Cardiac muscle cell (in vitro differentiated cells and primary cell): Measurements from ENCODE around the gene ATP5F1E. TPM values are rescaled to one million over a fixed set of nuclear protein-coding genes. Genes with fewer than 3 reads are reported as not detected.

Experiments used
- DNase-seq, 2 donors: peaks; one replicate each; pipeline versions ENCODE4 v3.0.0 to v3.0.0-alpha.2; 2010 to 2017; ENCODE audit warnings: low read depth in 1 of 2, low spot score in 1 of 2
- H3K27ac ChIP-seq: fragments of 200-600 bp; sonication (generic); 2 replicates; pipeline ENCODE4 v1.5.1; 2016
- H3K27me3 ChIP-seq: fragments of 200-600 bp; sonication (generic); 2 replicates; pipeline ENCODE4 v1.6.0; 2016; ENCODE audit warnings: control low read depth
- H3K36me3 ChIP-seq: fragments of 200-600 bp; sonication (generic); 2 replicates; pipeline ENCODE4 v1.5.1; 2016; ENCODE audit warnings: control low read depth
- H3K4me1 ChIP-seq: fragments of 200-600 bp; sonication (generic); 2 replicates; pipeline ENCODE4 v1.8.1; 2017; ENCODE audit warnings: low read depth, mild to moderate bottlenecking, mixed run types
- H3K4me3 ChIP-seq: fragments of 200-600 bp; sonication (generic); 2 replicates; pipeline ENCODE4 v1.5.1; 2016; ENCODE audit warnings: mild to moderate bottlenecking
- H3K9me3 ChIP-seq: fragments of 200-600 bp; sonication (generic); 2 replicates; pipeline ENCODE4 v1.5.1; 2017; ENCODE audit warnings: low read depth, mild to moderate bottlenecking, control low read depth
- polyA plus RNA-seq: library from polyadenylated mRNA; unstranded; fragments of >200 nt; fragmentation: Nextera tagmentation; extraction: Ambion mirVana; gene quantifications from 2 replicates; pipeline ENCODE4 v1.2.1, GENCODE V29; 2016
- total RNA-seq: library from RNA; depleted of rRNA; stranded (reverse); fragments of >200 nt; gene quantifications from 2 replicates; pipeline ENCODE4 v1.2.3, GENCODE V29; 2016
- TF ChIP-seq, protein P1 (sequence below): IDR thresholded peaks from 2 replicates; pipeline ENCODE4 v1.5.1; 2012; ENCODE audit warnings: low read depth, mild to moderate bottlenecking, low read length

ATP5F1E gene
- total and polyA plus RNA-seq, 2 experiments from 2014 or later, result 17.9 to 281 TPM

DNA sequence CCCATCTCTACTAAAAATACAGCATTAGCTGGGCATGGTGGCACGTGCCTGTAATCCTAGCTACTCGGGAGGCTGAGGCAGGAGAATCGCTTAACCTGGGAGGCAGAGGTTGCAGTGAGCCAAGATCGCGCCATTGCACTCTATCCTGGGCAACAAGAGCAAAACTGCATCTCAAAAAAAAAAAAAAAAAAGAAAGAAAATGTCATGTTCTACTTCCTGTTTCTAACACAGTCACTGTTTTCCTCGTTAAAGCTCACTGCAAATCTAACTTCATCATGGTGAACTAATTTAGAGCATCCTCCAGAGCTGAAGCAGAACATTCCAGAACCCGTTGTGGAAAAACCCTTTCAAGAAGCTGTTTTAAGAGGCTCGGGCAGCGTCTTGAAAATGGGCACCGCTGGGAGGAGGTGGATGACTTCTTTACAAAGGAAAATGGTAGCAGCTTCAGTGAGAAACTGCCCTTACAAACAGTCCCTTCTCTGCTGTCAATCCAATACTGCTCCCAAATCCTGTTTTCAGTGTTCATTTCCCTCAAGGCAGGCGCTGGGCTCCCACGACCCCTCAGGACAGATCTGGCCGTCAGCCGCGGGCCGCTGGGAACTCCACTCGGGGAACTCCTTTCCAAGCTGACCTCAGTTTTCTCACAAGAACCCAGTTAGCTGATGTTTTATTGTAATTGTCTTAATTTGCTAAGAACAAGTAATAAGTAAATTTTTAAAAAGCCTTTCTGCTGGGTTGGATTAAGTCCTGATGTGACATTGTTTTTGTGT lies 37.6 kb downstream of the ATP5F1E start:
- Histone ChIP-seq H3K27ac (peak overlapping the region; percentile 48), H3K27me3 (no peaks in the 10 kb centered on the region), H3K4me3 (no peak overlapping the region), H3K9me3 (no peaks in the 10 kb centered on the region), H3K4me1 (no peaks in the 10 kb centered on the region), H3K36me3 (peaks cover 59% of the 10 kb centered on the region)
- DNase-seq, result no peak
- TF ChIP-seq, protein P1, sequence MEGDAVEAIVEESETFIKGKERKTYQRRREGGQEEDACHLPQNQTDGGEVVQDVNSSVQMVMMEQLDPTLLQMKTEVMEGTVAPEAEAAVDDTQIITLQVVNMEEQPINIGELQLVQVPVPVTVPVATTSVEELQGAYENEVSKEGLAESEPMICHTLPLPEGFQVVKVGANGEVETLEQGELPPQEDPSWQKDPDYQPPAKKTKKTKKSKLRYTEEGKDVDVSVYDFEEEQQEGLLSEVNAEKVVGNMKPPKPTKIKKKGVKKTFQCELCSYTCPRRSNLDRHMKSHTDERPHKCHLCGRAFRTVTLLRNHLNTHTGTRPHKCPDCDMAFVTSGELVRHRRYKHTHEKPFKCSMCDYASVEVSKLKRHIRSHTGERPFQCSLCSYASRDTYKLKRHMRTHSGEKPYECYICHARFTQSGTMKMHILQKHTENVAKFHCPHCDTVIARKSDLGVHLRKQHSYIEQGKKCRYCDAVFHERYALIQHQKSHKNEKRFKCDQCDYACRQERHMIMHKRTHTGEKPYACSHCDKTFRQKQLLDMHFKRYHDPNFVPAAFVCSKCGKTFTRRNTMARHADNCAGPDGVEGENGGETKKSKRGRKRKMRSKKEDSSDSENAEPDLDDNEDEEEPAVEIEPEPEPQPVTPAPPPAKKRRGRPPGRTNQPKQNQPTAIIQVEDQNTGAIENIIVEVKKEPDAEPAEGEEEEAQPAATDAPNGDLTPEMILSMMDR, result no peak

DNA sequence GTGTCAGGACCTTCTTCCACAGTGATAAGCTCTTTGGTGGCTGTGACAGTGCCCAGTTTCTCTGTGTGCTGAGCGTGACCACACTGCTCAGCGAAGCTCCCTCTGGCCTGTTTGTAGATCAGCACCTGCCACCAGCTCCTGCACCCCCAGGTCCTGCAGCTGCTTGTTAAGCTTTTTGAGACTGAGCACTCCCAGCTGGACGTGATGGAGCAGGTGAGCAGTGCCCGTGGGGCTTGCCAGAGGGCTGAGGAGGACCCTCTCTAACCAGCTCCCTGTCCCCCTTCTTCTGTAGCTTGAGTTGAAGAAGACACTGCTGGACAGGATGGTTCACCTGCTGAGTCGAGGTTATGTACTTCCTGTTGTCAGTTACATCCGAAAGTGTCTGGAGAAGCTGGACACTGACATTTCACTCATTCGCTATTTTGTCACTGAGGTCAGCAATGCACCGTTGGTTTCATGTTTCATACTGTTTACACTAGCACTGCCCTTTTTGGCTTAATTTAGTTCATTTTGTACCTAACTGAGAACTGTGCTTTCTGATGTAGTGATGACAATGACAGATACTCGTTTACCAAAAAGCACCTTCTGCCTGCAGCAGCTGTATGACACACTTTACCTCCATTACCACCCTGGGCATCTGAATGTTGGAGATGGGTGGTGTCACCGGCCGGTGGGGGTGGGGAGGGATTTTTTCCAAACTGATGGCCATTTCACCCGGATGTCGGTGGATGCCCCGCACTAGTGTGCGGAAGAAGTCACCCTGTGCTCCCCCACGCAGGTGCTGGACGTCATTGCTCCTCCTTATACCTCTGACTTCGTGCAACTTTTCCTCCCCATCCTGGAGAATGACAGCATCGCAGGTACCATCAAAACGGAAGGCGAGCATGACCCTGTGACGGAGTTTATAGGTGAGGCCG lies 38.5 kb downstream of the ATP5F1E start:
- no peaks in the 10 kb centered on the region for H3K27me3 ChIP-seq
- H3K4me3 ChIP-seq, result no peak overlapping the region
- no peak overlapping the region for H3K27ac ChIP-seq
- H3K4me1 ChIP-seq, result no peaks in the 10 kb centered on the region
- TF ChIP-seq, protein P1, result no peak
- H3K9me3 ChIP-seq, result no peaks in the 10 kb centered on the region
- H3K36me3 ChIP-seq, result peaks cover 69% of the 10 kb centered on the region
- DNase-seq, result no peak

DNA sequence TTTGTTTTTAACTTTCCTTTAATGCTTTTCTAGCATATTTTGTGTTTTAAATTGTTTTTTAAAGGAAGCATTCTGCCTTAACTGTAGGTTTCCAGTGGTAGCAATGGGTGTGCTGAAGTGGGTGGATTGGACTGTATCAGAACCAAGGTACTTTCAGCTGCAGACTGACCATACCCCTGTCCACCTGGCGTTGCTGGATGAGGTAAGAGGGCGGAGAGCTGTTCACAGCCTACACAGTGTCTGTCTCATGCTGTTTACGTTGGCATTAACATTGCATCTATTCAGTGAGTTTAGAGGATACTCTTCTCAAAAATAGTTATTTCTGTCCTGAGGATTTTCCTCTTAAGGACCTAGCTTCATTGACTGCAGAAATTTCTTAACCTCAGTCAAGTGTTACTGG lies 39.2 kb downstream of the ATP5F1E start:
- H3K27me3 ChIP-seq, result no peaks in the 10 kb centered on the region
- no peaks in the 10 kb centered on the region for H3K9me3 ChIP-seq
- H3K27ac ChIP-seq, result no peak overlapping the region
- no peak overlapping the region for H3K4me3 ChIP-seq
- no peaks in the 10 kb centered on the region for H3K4me1 ChIP-seq
- no peak for DNase-seq
- TF ChIP-seq, protein P1, result no peak
- peaks cover 76% of the 10 kb centered on the region for H3K36me3 ChIP-seq

DNA sequence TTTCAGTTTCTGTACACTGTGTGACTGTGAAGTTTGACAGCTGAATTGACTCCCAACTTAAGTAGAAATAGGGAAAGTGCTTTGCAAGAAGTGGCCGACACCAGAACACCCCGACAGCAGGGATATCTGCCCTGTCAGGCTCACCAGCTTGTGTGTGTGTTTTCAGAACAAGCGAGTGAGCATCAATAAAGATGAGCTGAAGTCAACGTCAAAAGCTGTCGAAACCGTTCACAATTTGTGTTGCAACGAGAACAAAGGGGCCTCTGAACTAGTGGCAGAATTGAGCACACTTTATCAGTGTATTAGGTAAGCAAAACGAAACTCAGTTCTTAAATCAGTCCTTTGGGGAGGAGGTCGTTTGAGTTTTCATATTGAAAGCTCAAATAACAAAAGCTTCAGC lies 40.4 kb downstream of the ATP5F1E start:
- TF ChIP-seq, protein P1, result no peak
- no peak overlapping the region for H3K4me3 ChIP-seq
- peak in 1 of 2 donors; percentile 33 for DNase-seq
- H3K36me3 ChIP-seq, result peaks cover 85% of the 10 kb centered on the region
- no peaks in the 10 kb centered on the region for H3K9me3 ChIP-seq
- no peak overlapping the region for H3K27ac ChIP-seq
- H3K27me3 ChIP-seq, result no peaks in the 10 kb centered on the region
- H3K4me1 ChIP-seq, result no peaks in the 10 kb centered on the region

DNA sequence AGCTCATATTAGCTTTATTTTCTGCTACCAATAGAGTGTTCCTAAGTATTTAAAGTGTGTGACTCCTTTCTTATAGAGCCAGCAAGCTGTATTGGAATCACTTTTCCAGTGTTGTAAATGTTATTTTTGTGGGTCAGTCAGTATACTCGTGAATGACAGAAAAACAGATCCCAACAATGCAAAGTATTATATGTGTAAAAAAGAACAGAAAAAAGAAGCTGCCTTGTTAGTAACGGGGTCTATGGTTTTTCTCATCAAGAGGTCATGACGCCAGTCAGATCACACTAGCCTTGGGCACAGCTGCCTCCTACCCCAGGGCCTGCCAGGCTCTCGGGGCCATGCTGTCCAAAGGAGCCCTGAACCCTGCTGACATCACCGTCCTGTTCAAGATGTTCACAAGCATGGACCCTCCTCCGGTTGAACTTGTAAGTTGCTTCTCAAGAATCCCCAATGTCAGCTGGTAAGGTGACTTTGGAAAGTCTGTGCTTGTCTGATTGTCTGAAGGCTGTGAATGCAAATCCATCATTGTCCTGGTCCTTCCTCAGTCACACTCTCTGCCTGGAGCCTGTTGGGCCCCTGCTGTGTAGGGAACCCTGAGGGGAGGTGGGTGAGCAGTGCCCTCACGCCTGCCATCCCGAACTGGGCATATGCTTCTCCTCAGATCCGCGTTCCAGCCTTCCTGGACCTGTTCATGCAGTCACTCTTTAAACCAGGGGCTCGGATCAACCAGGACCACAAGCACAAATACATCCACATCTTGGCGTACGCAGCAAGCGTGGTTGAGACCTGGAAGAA lies 41.3 kb downstream of the ATP5F1E start:
- DNase-seq, result no peak
- no peaks in the 10 kb centered on the region for H3K9me3 ChIP-seq
- H3K4me3 ChIP-seq, result no peak overlapping the region
- H3K36me3 ChIP-seq, result peaks cover 84% of the 10 kb centered on the region
- TF ChIP-seq, protein P1, result no peak
- H3K27ac ChIP-seq, result no peak overlapping the region
- H3K4me1 ChIP-seq, result no peaks in the 10 kb centered on the region
- H3K27me3 ChIP-seq, result no peaks in the 10 kb centered on the region
